ENCODE measurements around the gene MIR17HG.

DNA sequence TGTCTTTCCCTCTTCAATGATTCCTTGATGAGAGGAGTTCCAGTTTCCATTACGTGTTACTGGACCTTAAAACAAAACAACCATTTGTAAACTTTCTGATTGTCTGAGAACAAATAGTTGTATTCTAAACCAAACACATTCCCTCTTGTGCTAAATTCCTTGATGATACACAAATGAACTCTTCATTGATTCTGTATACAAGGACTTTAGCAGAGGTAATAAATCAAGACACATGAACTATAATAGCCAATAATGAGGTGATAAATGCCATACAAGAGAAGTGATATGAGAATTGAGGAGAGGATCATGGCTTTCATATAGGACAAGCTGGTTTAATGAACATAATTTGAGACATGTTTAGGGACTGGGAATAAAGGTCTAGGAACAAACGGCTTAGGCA is 37.4 kb downstream of the MIR17HG start:
- no peak for TF ChIP-seq CTCF (conservative IDR thresholded peaks at IDR 0.05)
- TF ChIP-seq EZH2 (IDR thresholded peaks at IDR 0.05; ENCODE audit: low read depth), result no peak
